ENCODE measurements around the gene USP27X.
A peak's percentile ranks its signal among the peaks of the same experiment; 100 is the strongest.

The USP27X gene

DNA sequence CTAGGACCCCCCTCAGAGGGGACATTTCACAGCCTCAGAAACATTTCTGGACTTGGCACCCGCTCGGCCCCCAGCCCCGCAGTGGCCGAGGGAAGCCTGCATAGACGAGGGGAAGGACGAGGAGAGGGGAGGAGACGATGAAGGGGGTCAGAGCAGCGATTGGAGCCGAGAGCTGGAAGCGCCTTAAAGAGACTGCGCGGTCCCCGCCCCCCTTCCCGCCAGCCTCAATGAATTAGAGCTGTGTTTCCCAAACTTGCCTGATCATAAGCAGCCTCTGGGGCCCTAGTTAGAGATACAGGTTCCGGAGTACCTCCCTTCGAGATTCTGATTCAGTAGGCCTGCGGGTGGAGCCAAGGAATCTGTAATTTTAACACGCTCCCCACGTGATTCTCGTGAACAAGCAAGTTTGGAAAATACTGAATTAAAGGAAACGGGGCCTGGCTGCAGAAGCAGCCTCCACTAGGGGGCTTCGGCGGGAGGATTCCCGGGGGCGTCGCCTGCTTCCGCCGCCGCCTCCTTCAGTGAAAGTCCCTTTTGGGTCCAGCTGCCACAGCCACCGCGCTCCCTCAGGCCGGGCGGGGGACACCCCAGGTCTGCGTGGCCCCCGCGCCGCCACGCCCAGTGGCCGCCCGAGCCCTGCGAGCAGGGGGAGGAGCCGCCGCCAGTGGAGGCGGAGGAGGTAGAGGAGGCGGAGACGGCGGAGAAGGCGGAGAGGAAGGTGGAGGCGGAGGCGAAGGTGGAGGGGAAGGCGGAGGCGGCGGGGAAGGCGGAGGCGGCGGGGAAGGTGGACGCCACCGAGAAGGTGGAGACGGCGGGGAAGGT lies at the start of gene USP27X:
TSS of gene USP27X (plus strand) at position 651 of the 822 bp plus-strand sequence. CDS start 824 bp downstream, outside the sequence.
- DNase-seq: peak in 50 of 51 donors; percentile 25 to 86 (median 62)

DNA sequence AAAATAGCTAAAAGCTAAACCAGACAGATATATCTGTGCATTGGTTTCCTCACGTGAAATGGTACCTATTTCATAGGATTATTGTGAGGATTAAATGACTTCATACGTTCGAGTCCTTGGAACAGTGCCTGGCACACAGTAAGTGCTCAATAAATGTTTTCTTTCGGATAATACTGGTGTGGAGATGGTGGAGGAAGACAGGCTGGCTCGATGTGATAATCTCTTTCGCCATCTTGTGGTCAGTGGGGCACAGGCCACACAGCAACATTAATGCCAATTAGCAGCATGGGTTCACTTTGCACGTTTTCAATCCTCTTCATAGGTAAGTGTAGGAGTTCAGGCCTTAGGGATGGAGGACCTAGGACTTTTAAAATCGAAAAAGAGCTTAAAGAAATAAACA lies 40.9 kb upstream of the USP27X start:
- peak in 9 of 51 donors; percentile 0 to 16 (median 1) for DNase-seq

DNA sequence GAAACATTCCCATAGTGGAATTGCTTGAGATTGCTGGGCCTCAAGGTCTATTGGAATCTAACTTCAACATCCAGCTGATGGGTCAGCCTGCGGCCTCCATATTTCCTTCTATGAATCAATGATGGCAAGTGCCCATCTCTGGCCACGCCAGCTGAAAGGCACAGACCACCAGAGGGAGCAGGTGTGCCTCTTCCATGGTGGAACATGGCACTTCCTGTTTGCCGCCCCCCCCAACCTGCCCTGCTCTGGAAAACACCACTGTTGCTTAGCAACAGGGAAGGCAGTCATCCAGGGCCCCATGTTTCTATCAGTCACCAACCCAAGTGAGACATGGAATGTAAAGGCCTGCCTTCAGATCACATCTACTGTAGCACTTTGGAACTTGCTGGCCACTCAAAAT lies 38.6 kb upstream of the USP27X start:
- peak in 39 of 51 donors; percentile 1 to 62 (median 29) for DNase-seq

DNA sequence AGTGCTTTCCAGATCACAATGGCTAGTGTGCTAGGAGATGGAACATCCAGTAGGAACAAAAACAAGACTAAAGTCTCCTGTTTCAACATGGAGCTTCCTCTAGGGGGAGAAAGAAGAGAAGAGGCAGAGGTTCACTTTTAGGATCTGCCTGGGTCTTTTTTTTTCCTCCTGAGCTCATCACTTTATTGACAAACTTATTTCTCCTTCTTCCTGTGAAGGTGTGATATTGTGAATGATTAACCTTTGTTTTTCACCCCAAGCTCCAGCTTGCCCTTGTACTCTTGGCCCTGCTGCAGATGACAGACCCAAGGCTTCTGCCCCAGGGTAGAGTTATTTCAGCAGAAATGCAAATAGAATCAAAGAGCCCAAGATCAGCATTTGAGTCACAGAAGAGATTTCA lies 36.7 kb upstream of the USP27X start:
- DNase-seq: no peak

DNA sequence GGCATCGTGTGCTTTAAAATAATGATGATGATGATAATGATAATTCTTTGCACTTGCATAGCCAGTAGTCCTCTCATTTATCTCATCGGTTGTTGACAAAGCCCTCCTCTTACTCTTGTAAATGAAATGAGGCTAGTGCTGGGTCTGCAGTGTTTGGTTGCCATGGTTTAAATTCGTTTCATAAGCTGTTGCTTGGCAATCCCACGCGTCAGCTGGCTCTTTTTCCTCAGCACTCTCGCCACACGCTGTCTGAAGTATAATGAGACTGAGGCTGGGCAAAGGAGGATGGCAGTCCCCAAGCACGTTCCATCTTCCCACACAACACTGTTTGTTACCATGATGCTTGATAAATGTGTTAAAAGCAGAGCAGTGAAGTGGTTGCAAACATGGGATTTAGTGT lies 34.7 kb upstream of the USP27X start:
- peak in 36 of 51 donors; percentile 1 to 73 (median 24) for DNase-seq

DNA sequence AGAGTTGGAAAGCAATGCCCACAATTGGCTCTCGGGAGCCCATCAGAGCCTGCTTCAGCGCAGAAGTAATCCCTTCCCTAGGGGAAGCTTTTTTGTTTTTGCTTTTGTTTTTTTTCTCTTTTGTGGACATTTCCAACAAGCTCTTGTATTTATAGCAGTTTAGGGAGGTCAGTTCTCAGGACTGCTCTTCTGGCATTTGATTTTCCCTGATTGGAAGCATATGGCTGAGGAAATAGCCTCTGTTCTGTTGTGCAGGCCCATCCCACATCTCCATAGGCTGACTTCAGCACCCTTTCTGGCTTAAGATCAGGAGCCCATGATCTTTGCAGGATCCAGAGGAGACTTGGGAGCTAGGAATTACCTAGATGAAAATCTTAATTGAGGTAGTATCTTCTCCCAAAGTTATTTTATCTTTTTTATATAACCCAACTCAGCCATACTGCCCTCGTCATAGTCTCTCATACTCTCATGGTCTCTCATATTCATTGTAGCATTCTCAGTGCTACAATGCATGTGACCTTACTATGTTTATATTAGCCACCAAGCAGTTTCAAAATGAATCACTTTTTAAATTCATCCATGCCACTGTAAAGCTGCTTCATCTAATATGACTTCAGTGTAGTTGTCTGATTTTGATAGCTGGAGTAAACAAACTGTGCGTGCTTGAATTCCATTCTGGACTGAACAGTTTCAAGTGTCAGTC lies 33.4 kb upstream of the USP27X start:
- no peak for DNase-seq

DNA sequence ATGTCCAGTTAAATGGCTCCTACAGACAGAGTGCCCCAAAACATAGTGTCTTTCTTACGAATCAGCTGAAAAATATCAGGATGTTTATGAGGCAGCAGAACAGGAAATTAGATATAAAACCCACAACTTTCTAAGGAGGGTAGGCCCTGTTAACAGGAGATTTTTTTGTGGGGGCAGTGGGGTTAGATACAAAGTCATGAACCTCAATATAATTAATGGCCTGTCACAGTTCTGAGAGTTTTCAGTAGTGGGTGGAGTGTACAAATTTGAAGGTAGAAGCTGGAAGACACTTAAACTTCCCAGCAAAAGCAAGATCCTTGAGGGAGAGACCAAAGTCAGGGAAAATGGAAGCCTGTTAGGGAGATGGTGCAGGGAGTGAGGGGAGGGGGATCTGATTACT lies 32.8 kb upstream of the USP27X start:
- no peak for DNase-seq

DNA sequence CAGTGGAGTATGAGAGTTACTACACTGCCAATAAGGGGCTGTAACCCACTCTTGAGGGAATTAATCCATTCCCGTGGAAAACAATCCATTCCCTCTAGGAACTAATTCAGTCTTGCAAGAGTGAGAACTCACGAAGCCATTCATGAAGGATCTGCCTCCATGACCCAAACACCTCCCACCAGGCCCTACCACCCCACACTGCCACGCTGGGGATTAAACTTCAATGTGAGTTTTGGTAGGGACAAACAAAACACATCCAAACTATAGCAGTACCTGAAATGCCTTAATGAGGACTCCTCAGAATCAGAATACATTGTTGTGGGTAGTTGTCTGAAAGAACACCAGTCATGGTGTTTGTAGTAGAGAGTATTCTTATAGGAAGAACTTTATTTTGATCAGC lies 31.0 kb upstream of the USP27X start:
- DNase-seq: no peak

DNA sequence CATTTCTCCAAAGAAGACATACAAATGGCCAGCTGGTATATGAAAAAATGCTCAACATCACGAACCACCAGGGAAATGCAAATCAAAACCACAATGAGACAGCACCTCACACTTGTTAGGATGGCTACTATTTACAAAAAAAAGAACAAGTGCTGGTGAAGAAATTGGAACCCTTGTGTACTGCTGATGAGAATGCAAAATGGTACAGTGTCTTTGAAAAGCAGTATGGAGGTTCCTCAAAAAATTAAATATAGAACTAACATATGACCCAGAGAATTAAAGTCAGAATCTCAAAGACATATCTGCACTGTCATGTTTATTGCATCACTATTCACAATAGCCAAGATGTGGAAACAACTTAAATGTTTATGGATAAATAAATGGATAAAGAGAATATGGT lies 29.3 kb upstream of the USP27X start:
- no peak for DNase-seq

DNA sequence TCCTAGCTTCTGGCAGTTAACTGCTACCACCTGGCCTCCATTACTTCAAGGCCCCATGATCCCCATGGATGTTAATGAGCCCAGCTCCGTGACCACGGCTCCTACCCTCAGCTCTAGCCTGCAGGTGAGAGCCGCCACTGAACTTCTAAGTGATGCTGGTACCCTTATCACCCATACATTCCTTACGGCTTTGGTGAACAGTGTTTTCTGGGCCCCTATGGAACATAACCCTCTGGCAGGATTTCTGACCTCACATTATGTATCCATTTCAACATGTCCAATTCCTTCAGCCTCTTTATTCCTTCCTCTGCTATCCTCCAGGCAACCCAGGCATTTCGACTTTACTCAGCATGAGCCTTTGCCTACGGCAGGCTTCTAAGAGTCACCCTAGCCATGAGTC lies 25.6 kb upstream of the USP27X start:
- no peak for DNase-seq

DNA sequence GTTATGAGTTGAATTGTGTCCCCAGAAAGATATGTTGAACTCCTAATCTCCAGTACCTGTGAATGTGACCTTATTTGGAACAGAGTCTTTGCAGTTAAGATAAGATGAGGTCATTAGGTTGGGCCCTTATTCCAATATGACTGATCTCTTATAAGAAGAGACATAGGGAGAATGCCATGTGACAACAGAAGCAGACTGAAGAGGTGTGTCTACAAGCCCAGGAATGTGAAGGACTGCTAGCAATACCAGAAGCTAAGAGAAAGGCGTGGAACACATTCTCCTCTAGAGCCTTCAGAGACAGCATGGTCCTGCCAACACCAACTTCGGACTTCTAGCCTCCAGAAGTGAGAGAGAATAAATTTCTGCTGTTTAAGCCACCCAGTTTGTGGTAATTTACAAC lies 22.5 kb upstream of the USP27X start:
- no peak for DNase-seq

DNA sequence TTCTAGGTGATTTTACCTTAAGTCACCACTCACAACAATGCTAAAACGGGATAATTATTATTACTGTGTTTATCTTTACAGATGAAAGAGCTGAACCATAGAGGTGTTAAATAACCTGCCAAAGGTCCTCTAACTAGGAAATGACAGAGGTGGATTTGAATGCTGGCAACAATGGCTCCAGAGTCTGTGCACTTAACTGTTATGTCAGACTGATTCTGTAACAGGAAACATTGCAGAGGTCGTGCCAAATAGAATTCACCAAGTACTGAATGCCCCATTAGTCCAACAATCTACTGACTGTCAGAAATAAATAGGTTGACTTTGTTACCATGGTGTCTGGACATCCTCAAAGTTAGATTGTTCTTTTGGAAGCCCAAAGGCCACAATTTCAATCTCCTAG lies 20.9 kb upstream of the USP27X start:
- DNase-seq: no peak

DNA sequence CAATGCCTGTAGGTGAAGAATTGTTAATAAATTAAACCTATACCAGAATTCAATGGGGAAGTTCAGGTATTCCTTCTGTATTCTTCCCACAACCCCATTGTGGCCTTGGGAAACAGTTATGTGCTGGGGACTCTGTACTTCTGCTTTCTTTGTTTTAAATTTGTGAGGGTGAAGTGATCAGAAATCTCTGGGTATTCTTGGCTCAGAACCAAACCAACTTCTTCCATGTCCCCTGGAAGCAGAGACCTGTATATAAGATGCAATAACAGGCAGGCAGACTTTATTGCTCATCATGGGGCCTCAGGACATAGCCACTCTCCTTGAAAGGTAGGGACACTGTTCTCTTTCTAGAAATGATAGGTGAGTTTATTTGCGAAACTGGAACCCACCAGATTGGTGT lies 19.8 kb upstream of the USP27X start:
- no peak for DNase-seq

DNA sequence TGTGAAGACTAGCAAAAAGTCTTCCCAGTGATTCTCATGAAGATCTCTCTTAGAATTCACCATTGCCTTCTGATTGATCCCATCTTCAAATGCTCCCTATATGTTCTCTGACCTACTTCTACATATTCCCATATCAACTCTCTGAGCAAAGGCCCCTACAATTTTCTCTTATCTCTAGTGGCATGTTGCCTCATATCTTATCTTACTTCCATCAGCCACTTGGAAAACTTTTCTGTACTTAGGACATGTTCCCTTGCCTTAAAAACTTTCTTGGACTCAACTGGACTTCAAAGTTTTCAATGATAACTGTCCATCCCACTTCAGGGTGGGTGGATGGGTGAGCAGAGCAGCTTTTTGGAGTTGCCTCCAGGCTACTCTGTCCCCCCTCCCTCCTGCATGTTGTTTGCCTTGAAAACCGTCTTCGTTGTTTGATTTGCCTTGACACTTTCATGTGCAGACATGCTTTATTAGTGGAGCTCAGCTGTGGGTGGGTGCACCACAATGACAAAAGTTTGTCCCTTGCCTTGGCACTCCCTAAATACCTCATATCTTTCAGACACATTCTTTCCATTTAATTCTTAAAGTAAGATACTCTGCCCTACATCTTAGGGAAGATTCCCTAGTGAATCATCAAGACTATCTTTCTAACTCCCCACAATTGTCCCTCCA lies 18.3 kb upstream of the USP27X start:
- DNase-seq: no peak

DNA sequence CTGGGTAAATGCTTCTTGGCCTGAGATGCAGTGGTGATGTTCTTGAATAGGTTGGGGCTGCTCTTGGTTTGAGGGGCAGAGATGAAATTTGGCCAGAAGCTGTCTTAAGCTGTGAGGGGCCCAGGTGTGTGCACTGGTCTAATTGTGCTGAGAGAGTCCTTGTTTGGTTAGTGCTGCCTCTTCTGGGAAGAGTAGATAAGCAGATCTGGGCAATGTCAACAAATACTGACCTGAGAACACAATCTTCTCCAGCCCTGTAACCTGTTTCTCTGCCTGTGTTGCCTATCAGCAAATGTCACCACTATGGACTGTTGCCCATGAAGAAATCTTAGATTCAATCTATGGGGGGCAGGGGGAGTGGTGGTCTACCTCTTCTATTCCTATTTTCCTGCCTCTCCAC lies 17.2 kb upstream of the USP27X start:
- DNase-seq: no peak

DNA sequence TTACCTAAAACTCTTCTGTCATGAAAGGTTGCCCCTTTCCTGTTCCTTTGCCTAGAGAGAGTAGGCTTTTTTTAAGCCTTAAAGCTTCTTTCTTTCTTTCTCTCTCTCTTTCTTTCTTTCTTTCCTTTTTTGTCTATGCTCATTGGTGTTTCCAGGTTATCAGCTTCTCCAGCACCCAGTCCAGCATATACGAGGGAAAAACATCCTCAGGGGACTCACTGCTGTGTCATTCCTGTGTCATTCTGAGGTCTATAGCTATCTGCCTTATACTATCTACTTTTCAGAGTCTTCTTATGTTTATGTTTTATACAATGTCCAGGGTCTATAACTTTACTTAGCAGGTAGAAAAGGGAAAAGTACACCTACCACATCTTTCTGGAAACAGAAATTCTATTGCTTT lies 10.5 kb upstream of the USP27X start:
- no peak for DNase-seq

DNA sequence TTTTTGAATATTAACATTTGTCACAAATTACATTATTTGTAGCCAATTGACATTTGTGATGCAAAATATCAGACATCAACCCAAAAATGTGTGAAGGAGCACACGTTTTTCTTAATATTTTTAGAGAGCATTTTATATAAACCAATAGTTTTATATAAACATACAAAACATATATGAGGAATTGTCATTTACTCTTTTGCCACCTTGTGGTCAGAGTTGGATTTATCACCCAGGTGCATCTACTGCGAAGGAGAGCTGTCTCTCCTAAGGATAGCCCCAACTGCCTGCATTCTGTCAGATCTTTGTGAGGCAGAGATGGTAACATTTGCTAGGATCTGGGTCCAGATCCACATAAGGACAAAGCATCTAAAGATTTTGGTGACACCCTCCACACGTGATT lies 2.5 kb upstream of the USP27X start:
- DNase-seq: peak in 4 of 51 donors; percentile 2 to 10 (median 6)

DNA sequence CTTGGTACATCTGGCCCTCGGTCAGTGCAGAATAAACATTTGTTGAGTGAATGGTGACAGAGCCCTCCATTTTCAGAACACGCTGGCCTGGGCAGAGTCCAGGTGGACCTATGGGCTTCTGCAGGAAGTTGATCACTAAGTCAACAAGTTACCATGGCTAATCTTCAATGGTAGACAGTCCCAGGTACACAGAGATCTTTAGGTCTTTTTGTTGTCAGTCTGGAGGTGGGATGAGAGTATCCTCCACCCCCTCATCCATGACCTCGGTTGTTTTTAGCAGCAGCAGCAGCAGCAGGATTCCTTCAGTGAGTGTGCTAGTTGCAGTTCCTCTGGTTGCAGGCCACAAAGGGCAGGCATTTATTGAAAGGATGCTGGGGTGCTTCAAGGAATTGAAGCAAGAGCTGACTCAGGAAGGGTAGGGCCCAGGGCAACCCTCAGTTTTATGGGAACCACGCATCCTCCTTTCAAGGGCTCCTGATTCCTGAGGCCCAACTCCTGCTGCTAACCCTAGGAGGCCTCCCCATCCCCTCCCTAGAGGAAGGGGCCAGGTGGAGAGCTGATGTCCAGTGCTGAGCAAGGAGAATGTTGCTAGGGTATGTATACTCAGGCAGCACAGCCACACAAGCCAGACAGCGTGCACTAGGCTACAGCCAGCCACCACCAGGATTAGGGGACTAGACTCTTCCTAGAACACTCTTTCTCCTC lies 1.7 kb upstream of the USP27X start:
- no peak for DNase-seq

DNA sequence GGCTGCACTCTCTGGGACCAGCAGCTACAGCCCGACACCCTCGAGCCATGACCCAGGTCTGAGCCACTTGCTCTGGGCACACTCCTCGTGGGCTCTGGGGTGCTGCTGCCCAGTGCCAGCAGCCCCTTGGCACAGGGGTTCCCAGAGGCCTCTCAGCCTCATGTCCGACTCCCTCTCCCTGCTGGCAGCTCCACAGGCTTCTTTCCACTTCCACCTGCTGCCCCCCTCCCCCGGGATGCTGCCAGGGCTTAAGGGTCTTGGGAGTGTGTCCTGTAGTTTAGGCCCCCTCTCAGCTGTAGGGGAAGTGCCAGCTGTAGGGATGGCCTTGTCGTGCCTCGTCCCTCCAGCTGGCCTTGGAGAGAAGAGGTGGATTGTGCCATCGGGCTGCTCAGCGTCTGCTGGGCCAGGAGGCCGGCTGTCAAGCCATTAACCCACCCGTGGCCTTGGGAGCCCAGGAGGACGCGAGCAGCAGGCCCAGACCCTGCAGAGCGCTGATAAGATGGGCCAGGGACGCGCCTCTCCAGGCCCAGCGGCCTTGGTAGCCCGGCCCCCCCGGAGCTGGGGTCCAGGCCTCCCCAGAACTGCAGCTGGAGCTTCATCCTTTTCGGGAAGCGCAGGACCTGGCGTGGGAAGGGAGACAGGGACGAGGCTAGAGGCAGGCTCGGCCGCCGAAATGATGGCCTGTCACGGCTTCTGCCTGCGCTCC lies 1.0 kb upstream of the USP27X start:
- DNase-seq: peak in 18 of 51 donors; percentile 8 to 71 (median 30)

DNA sequence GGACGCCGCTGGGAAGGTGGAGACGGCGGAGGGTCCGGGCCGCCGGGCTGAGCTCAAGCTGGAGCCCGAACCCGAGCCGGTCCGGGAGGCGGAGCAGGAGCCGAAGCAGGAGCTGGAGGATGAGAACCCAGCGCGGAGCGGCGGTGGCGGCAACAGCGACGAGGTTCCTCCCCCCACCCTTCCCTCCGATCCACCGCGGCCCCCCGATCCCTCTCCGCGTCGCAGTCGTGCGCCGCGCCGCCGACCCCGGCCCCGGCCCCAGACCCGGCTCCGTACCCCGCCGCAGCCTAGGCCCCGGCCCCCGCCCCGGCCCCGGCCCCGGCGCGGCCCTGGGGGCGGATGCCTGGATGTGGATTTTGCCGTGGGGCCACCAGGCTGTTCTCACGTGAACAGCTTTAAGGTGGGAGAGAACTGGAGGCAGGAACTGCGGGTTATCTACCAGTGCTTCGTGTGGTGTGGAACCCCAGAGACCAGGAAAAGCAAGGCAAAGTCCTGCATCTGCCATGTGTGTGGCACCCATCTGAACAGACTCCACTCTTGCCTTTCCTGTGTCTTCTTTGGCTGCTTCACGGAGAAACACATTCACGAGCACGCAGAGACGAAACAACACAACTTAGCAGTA lies 483 bp downstream of the USP27X start:
- DNase-seq: peak in 4 of 51 donors; percentile 18 to 48 (median 28)

DNA sequence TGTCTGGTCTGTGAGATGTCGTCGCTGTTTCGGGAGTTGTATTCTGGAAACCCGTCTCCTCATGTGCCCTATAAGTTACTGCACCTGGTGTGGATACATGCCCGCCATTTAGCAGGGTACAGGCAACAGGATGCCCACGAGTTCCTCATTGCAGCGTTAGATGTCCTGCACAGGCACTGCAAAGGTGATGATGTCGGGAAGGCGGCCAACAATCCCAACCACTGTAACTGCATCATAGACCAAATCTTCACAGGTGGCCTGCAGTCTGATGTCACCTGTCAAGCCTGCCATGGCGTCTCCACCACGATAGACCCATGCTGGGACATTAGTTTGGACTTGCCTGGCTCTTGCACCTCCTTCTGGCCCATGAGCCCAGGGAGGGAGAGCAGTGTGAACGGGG lies 1.4 kb downstream of the USP27X start:
- no peak for DNase-seq

All from hypothalamus (tissue), 51 donors.